ENCODE measurements around the gene DGKI. TPM values are rescaled to one million over a fixed set of nuclear protein-coding genes. Genes with fewer than 3 reads are reported as not detected.

The DGKI gene
- polyA plus RNA-seq, 2 of the 4 experiments (the other 2 are of a cell fraction): 0.05 to 0.08 TPM

- FAIRE-seq: no peak
- H3K9me3 ChIP-seq: no peaks in the 10 kb centered on the region
- ATAC-seq: no peak
- WGBS (ENCODE audit: missing lambda C conversion rate): 5% methylated on average over 1 of the region's 1 CpG
- DNase-seq (ENCODE audit: low read depth in 1 of 2, low spot score in 1 of 2): no peak
- no peak overlapping the region for H3K4me2 ChIP-seq
- H3K4me1 ChIP-seq: no peaks in the 10 kb centered on the region
- no peak overlapping the region for H3K4me3 ChIP-seq
- H3K27ac ChIP-seq: no peak overlapping the region
- POLR2A ChIA-PET: no interaction called here
- TF ChIP-seq ATOH8 (CRISPR knock-in tag; IDR thresholded peaks at IDR 0.05; ENCODE audit: low read depth) (no peak), JUNB (IDR thresholded peaks at IDR 0.05) (no peak), CBX8 (IDR thresholded peaks at IDR 0.05) (no peak), TFCP2L1 (CRISPR knock-in tag; IDR thresholded peaks at IDR 0.05) (no peak), GATA3 (IDR thresholded peaks at IDR 0.05; ENCODE audit: borderline replicate concordance) (no peak), SMC3 (IDR thresholded peaks at IDR 0.05) (no peak), KDM5A (IDR thresholded peaks at IDR 0.05) (no peak), TP53 (CRISPR knock-in tag; IDR thresholded peaks at IDR 0.05) (no peak), CTCF (IDR thresholded peaks at IDR 0.05) (no peak), CHD2 (IDR thresholded peaks at IDR 0.05; ENCODE audit: low read length, partially characterized antibody) (no peak), RNF2 (IDR thresholded peaks at IDR 0.05; ENCODE audit: borderline replicate concordance, low read depth) (no peak), PHF8 (IDR thresholded peaks at IDR 0.05; ENCODE audit: borderline replicate concordance, low read depth) (no peak), FOSB (CRISPR knock-in tag; IDR thresholded peaks at IDR 0.05) (no peak), FOSL2 (IDR thresholded peaks at IDR 0.05) (no peak), FOSL2 (CRISPR knock-in tag; IDR thresholded peaks at IDR 0.05) (no peak)
- CTCF ChIA-PET: no interaction called here
These were observed 438.6 kb downstream of the DGKI start for GRCh38 chr7:137408126-137408525.

GRCh38 chr7:137407078-137407477 lies 439.7 kb downstream of the DGKI start:
- Histone ChIP-seq H3K9me3 (no peaks in the 10 kb centered on the region), H3K4me3 (no peak overlapping the region), H3K27ac (no peak overlapping the region), H3K4me2 (no peak overlapping the region), H3K4me1 (no peaks in the 10 kb centered on the region)
- no peak for ATAC-seq
- no peak for TF ChIP-seq CTCF (IDR thresholded peaks at IDR 0.05)
- no peak for TF ChIP-seq GATA3 (IDR thresholded peaks at IDR 0.05; ENCODE audit: borderline replicate concordance)
- no peak for TF ChIP-seq TP53 (CRISPR knock-in tag; IDR thresholded peaks at IDR 0.05)
- no peak for TF ChIP-seq NR3C1 (IDR thresholded peaks at IDR 0.05)
- TF ChIP-seq CEBPB (IDR thresholded peaks at IDR 0.05): no peak
- TF ChIP-seq ELK1 (IDR thresholded peaks at IDR 0.05; ENCODE audit: low read depth, low read length): no peak
- no peak for TF ChIP-seq MAX (IDR thresholded peaks at IDR 0.05)
- TF ChIP-seq JUNB (IDR thresholded peaks at IDR 0.05): no peak
- TF ChIP-seq BHLHE40 (IDR thresholded peaks at IDR 0.05; ENCODE audit: low read depth, low read length): no peak
- TF ChIP-seq EHMT2 (IDR thresholded peaks at IDR 0.05; ENCODE audit: low read depth): no peak
- no peak for TF ChIP-seq RNF2 (IDR thresholded peaks at IDR 0.05; ENCODE audit: borderline replicate concordance, low read depth)
- TF ChIP-seq RCOR1 (IDR thresholded peaks at IDR 0.05; ENCODE audit: low read depth, low read length): no peak
- no peak for TF ChIP-seq HMGXB4 (CRISPR knock-in tag; IDR thresholded peaks at IDR 0.05; ENCODE audit: borderline replicate concordance)
- TF ChIP-seq POLR2AphosphoS2 (conservative IDR thresholded peaks at IDR 0.05; ENCODE audit: low read length): no peak
- TF ChIP-seq HDAC2 (IDR thresholded peaks at IDR 0.05): no peak
- TF ChIP-seq ESRRA (IDR thresholded peaks at IDR 0.05; ENCODE audit: borderline replicate concordance, low read length): no peak
- no peak for TF ChIP-seq SREBF2 (IDR thresholded peaks at IDR 0.05)
- no peak for DNase-seq (ENCODE audit: low read depth in 1 of 2, low spot score in 1 of 2)
- CTCF ChIA-PET: no interaction called here
- POLR2A ChIA-PET: no interaction called here
- 37% methylated on average over 3 of the region's 3 CpGs for WGBS (ENCODE audit: missing lambda C conversion rate)
- no peak for FAIRE-seq
